ENCODE results near the gene C2orf81.
"Not testable (repeated sequence)": the region's sequence is repeated elsewhere in the genome, so short reads cannot be mapped to it uniquely, and the experiment has no call there.

The C2orf81 gene

DNA sequence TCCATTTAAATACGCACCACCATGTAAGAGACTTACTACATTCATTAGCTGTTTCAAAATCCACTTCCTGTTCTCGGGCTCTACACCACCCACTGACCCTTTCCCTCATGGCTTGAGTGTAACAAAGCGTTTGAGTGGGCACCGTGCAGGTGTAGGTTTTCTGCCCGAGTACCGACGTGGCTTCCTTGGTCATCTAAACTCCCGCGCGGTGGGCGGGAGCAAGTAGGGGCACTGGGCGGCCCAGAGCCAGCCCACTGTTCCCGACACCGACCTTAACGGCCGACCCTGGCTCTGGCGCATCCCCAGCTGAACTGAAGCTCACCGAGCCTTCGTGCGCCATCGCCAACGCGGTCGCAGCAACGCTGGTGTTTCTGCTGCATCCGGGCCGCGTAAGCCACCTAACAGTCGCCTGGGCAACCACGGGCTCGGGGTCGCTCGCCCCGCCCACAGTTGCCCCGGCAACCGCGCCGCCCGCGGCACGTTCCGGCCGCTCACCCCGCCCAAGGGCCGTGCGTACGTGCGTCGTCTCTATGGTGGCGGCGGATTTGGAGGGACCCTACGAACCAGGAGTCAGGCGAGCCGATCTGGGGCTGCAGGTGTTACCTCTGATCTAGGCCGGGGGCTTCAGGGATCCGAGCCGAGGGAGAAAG lies at the start of gene C2orf81, which contains the start of gene WDR54:
Gene C2orf81 (minus strand): TSS at position 399 of the 650 bp plus-strand sequence. CDS start 59 bp downstream, at position 340.
Gene WDR54 (plus strand): TSS at position 510 of the 650 bp plus-strand sequence. CDS start 424 bp downstream, outside the sequence.
- DNase-seq (ENCODE audit: low spot score): peak; percentile 44

GRCh38 chr2:74470742-74471141 lies 49.3 kb upstream of the C2orf81 start:
- not testable (repeated sequence) for DNase-seq (ENCODE audit: low spot score)

DNA sequence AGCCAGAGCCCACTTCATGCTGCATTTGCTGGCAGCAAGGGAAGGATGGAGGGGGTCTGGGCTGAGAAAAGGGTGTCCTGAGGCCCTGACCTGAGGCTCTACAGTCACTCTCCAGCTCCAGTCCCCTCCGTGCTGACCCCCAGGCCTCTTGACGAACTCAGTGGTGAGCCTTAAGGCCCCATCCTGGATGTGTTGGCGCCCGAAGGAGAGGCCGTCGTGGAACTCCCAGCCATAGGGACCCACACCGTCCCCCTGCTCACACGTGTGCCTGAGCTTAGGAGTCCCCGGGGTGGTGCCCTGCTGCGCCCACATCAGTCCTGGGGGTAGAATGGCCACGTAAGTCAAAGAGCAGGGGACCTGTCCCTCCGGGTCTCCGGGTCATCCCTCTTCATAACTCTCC lies 43.0 kb upstream of the C2orf81 start:
- no peak for DNase-seq (ENCODE audit: low spot score)

DNA sequence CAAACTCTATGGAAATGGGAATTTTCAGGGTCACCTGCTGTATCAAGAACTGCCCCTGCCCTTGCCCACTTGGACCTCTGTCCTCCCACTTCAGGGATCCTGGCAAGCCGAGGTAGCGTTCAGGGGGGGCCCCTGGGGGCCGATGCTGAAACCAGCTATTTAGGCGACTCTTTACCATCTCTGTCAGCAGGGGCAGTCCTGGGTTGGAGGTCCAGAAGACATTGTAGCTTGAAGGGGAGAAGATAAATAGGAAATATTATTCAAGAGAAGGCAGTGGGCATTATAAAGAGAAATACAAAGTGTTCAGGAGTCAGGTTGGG lies 41.3 kb upstream of the C2orf81 start:
- DNase-seq (ENCODE audit: low spot score): no peak

GRCh38 chr2:74462054-74462785 lies 40.8 kb upstream of the C2orf81 start:
- no peak for DNase-seq (ENCODE audit: low spot score)

- no peak for DNase-seq (ENCODE audit: low spot score)
Observed at GRCh38 chr2:74461187-74462053, 40.0 kb upstream of the C2orf81 start.

DNA sequence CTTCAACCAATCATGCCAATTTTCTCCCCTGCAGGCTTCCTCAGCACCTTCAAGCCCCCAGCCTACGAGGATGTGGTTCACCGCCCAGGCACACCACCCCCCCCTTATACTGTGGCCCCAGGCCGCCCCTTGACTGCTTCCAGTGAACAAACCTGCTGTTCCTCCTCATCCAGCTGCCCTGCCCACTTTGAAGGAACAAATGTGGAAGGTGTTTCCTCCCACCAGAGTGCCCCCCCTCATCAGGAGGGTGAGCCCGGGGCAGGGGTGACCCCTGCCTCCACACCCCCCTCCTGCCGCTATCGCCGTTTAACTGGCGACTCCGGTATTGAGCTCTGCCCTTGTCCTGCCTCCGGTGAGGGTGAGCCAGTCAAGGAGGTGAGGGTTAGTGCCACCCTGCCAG lies 38.8 kb upstream of the C2orf81 start:
- not testable (repeated sequence) for DNase-seq (ENCODE audit: low spot score)

- not testable (repeated sequence) for DNase-seq (ENCODE audit: low spot score)
Observed at GRCh38 chr2:74459503-74460118, 38.2 kb upstream of the C2orf81 start.

GRCh38 chr2:74458938-74459363 lies 37.5 kb upstream of the C2orf81 start:
- DNase-seq (ENCODE audit: low spot score): no peak

DNA sequence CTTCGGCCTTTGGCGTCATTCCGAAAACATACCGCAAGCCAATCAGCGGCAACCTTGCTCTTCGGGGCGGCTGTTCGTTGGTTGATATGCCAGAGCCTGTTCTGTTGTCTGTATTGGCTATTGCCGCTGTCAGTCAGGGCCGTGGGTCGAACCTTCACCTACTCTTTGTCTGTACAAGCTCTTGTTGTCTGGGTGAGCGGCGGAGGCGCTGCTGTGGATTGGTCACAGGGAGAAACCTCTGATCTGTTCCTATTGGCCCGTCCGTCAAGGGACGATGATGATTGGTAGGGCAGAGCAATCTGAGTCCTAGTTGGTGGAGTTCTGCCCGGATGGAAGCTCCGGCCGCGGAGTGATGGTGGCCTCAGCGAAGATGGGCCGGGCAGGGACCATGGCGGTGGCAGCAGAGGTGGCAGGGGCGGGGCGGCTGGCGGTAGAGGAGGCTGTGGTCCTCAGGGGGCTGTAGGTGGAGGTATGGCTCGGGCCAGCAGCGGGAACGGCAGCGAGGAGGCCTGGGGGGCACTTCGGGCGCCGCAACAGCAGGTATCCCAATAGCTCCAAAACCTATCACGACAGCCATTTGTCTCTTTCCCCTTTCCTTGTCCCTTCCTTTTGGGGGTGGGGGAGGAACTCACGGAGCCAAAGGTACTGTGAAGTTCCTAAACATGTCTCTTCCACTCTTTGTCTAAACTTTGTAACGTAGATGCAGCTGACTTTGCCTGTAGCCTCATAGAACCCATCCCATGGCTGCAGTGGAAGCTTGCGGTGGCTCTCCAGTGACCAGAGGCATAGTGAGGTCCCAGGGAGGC lies 36.9 kb upstream of the C2orf81 start, which contains the start of gene WBP1:
Gene WBP1 (plus strand): TSS at position 307 of the 806 bp plus-strand sequence. CDS start 165 bp downstream, at position 472.
- DNase-seq (ENCODE audit: low spot score): peak; percentile 100

- no peak for DNase-seq (ENCODE audit: low spot score)
Observed at GRCh38 chr2:74457549-74458131, 36.2 kb upstream of the C2orf81 start.

DNA sequence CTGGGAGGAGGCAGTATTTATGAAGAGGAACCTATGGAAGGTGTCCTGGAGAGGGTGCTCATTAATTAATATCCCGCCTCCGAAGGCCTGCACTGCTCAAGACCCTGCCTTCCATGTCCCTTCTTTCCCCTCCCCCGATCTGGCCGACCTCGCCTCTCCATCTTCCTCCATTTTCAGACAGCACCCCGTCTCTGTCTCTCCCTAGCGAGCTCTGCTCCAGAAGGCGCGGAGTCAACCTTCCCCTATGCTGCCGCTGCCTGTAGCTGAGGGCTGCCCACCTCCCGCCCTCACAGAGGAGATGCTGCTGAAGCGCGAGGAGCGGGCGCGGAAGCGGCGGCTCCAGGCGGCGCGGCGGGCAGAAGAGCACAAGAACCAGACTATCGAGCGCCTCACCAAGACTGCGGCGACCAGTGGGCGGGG lies 35.7 kb upstream of the C2orf81 start:
- no peak for DNase-seq (ENCODE audit: low spot score)

DNA sequence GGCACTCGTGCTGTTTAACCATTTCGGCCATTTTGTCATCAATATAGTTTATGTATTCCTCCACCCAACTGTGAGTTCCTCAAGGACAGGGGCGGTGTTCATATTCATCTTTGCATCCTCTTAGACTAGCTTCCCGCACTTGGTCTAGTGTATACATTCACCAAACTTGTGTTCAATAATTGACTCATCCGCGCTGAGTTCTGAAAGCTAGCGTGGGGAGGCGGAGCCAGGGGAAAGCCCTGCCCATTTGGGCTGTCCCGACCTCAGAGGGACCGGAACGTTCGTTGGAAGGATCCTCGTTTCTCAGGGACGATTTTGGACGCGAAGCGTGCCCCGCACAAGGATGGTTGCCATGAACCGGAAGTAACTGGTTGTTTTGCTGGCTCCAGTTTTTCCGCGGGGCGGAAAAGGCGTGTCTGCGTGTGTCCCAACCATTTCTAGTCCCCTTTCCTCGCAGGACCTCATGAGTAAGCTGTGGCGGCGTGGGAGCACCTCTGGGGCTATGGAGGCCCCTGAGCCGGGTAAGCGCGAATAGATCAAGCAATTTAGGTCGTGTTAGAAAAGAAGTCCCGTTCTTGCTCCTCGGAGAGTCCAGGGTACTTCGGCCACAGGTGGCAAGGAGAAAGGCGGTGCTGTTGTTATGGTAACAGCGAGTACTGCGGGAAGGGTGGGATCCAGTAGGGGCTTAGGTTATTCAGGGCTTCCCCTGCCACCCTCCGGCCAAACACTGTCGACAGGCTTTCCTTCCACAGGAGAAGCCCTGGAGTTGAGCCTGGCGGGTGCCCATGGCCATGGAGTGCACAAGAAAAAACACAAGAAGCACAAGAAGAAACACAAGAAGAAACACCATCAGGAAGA lies 33.5 kb upstream of the C2orf81 start, which contains the start of gene INO80B:
Gene INO80B (plus strand): TSS at position 434 of the 858 bp plus-strand sequence. CDS start 30 bp downstream, at position 464.
- DNase-seq (ENCODE audit: low spot score): peak; percentile 98

DNA sequence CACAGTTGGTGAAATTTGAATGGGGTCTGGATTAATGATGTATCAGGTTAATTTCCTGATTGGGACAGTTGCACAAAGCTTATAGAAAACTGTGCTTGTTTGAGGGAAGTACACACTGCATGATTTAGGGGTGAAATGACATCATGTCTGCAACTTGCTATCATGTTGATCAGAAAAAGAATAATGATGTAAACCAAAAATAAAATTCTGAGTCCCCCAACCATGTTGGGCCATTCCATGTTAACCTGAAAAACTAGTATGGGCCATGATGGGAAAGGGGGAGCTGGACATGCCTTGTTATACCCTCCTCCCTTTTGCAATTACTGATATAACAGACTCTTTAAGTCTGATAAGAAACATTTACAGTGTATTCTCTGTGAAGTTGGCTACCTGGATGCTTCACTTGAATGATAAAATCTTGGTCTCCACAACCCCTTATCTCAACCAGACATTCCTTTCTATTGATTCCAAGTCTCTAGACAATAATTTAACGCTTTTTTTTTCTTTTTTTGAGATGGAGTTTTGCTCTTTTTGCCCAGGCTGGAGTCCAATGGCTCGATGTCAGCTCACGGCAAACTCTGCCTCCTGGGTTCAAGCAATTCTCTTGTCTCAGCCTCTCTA lies 29.3 kb upstream of the C2orf81 start:
- DNase-seq (ENCODE audit: low spot score): no peak

GRCh38 chr2:74448771-74449170 lies 27.4 kb upstream of the C2orf81 start:
- no peak for DNase-seq (ENCODE audit: low spot score)

DNA sequence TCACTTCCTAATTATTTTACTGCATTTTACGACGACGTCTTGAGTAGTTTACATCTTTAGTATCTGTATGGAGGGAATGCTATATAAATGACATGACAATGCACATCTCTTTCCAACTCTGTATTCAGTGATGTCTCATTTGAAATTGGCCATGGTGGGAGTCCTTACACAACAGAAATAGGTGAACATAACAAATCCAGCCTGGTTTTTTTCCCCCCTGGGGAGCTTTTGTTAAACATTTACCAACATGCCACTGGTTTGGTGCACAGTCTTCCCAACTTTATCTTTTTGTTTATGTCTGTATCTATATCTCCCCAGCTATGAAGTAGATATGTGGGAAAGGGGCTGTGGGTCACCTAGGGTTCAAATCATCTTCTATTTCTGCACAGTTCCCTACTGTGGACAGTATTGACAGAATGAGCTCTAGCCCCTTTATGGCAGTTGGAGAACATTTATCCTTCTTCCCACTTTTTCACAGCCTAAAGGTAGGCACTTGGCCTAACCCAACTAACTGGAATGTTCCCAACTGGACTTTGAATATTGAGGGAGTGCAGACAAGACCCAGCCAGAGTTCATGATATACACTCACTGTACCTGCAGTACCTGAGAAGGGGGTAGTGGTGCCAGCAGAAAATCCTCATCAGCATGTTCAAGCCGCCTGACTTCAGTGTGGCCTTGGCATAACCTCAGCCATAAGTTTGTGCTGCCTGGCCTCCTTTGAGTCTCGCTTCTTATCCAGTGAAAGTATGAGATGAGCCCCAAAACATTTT lies 26.0 kb upstream of the C2orf81 start:
- DNase-seq (ENCODE audit: low spot score): no peak

DNA sequence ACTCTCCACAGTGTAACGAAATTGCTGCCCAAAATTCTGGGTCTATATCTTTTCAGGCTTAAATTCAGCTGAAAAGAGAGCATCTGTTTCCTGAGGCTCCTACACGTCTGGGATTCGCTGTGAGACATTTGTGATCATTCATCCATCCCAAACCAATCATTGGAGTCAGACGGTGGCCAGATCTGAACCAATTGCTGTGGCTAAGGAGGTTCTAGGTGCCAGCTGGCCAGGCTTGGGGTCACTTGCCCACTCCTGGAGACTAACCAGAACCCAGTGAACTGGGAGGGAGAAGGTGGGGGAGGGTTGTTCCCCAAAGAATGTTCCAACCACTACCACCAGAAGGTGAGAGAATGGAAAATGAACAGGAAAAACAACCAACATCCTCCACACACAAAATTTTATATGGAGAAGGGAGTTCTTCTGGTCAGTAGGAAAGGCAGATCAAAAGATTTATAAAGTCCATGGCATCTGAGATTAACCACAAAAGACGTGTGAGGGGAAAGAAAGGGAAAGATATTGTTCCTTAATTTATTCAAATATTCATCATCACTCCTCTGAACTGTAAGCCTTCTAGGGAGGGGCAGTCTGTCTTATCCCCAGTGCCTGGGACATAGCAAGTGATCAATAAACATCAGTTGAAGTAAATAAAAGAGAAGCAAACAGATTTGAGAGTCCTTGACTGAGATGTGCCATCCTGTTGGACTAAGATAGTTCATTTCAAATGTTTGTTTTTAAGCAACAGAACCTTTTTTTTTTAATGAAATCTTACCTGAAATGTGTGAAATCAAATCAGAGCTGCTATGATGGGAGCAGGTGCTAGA lies 23.3 kb upstream of the C2orf81 start:
- DNase-seq (ENCODE audit: low spot score): no peak

Data from pons (tissue), 1 donor.